HG02678 (cell line): ENCODE data around the gene MGARP.
"Not testable (repeated sequence)": the region's sequence is repeated elsewhere in the genome, so short reads cannot be mapped to it uniquely, and the experiment has no call there.

Experiments
- ATAC-seq: cut with Tn5 transposase; IDR thresholded peaks from one replicate; pipeline ENCODE4 v1.9.1; 2021; ENCODE audit warnings: mild to moderate bottlenecking, moderate library complexity; ENCODE audit not compliant: unreplicated experiment

The MGARP gene

DNA sequence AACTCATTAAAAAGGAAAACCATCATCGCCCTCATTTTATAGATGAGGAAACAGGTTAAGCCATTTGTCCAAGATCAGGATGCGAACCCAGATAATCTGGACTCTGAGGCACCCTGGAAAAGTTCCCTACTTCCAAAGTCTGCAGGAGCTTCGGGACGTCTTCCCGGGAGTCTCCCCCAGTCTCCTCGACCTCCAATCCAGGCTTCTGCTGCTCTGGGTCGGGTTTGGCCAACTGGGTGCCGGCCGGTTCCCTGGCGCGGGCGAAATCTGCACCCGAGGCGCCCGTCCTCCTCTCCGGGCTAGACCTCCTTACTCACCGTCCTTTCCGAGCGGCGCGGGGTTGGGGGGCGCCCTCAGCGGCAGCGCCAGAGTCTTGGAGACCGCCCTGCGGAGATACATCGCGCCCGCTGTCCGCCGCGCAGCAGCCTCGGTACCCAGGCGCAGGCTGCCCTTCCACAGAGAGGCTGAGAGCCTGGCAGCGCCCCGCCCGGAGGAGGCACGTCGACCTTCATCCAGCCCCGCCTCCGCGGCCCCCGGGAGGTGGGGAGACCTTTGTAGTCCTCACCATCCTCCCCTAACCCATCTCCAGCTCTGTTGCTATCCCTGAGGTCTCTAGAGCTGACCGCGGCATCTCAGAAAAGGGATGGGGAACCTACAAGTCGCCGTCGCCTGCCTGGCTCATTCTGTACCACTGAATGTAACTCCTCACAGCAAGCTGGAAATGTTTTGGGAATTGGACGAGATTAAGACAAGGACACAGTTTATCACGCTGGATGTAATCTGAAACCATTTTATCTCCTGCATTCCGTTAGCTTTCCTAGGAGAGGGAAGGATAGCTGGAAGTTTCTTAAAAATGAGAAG is at the start of gene MGARP:
MGARP (minus strand) TSS at position 466 of the 861 bp plus-strand sequence; CDS start at position 399, 67 bp downstream.
- peak; percentile 49 for ATAC-seq

DNA sequence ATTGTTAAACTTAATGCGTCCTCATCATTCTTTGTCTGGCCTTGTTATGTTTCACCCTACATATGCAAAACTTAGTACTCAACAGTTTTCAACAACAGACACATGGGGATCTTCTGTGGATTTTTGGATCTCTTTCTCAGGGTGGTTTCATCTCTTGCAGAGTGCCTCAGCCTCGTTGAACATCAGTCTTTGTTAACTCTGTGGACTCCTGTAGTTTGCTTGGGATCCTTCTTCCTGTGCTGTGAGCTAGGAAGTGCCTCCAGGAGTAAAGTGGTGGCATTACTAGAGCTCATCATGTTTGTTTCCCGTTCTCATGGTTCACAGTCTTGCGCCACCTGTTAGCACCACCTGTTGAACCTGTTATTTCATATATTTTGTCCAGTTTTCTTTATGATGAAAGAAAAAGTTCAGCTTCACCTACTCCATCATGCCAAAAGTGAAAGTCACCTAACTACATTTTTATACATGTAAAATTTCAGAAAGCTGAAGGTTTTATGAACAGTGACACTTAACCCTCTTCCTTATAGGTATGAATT is 49.7 kb upstream of the MGARP start:
- no peak for ATAC-seq

DNA sequence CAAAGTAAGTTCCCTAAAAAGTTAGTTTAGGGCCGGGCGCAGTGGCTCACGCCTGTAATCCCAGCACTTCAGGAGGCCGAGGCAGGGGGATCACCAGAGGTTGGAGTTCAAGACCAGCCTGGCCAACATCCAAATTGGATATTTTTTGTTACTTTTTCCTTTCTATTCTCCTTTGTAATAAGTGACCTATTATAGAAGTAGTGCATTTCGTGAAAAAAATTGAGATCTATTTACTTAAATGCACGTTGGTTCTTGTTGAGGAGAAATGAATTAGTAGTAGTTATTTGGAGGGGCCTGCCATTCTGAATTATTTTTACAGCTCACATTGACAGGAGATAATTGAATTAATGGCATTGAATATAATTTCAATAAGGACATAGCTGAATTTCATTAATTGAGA is 44.6 kb upstream of the MGARP start:
- no peak for ATAC-seq

DNA sequence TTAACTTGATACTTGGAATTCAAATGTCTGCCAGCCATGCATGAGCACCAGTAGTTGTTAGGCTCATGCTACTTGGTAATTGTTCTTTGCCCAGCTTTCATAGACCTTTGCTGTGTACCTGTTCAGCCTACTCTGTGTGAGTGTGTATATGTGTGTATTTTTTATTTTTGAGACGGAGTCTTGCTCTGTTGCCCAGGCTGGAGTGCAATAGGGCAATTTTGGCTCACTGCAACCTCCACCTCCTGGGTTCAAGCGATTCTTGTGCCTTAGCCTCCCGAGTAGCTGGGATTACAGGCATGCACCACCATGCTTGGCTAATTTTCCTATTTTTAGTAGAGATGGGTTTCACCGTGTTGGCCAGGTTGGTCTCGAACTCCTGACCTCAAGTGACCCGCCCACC is 42.5 kb upstream of the MGARP start:
- ATAC-seq = not testable (repeated sequence)

DNA sequence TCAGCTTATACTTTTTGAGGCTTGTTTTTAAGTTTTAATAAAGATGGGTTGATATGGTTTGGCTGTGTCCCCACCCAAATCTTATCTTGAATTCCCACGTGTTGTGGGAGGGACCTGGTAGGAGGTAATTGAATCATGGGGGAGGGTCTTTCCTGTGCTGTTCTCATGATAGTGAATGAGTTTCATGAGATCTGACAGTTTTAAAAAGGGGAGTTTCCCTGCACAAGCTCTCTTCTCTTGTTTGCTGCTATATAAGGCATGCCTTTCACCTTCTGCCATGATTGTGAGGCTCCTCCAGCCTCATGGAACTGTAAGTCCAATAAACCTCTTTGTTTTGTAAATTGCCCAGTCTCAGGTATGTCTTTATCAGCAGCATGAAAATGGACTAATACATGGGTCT is 42.0 kb upstream of the MGARP start:
- ATAC-seq = not testable (repeated sequence)

DNA sequence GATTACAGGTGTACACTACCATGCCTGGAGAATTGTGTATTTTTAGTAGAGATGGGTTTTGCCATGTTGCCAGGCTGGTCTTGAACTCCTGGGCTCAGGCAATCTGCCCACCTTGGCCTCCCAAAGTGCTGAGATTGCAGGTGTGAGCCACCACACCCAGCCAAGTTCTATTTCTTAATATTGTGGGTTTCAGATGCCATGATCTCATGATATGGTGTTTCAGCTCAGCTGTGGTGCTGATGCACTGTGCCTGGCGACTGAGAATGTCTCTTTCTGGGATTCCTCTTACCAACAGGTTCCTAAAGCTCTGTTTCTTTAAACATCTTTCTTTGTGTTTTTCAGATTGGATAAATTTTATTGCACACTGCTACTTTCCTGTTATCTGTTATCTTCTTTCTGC is 39.5 kb upstream of the MGARP start:
- ATAC-seq = no peak

DNA sequence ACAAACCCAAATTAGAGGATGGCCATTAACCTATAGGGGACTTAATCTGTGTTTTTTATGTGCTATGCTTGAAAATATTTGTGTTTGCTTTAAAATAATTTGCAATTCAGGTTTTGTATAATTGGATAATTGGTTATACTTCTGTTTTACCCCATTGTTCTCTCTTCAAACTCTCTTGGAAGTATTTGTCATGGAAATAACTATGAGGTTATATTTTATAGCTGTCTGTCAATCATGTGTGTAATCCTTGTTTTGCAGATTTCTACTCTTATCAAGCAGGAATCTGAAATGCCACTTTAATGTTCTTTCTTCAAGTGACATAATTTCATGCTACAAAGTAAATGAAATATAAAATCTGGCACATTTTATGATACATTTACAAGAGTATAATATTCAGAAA is 37.6 kb upstream of the MGARP start:
- no peak for ATAC-seq

DNA sequence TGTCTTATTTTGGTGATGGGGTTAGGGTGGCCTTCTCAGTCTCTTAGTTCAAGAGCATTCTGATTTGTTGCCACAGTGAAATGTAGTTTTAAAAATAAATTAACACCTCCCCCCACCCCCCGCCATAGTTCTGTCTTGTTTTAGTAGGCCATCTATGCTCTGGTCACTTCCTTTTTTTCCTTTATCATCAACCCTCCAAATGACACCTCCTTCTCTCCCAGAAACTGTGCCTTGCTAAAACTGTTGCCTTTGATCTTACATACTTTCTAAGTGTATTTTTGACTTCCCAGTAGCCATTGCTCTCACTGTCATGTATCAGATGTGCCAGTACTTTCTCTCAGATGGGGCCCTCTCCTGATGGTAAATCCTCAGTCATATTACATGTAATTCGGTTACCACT is 36.7 kb upstream of the MGARP start:
- no peak for ATAC-seq

DNA sequence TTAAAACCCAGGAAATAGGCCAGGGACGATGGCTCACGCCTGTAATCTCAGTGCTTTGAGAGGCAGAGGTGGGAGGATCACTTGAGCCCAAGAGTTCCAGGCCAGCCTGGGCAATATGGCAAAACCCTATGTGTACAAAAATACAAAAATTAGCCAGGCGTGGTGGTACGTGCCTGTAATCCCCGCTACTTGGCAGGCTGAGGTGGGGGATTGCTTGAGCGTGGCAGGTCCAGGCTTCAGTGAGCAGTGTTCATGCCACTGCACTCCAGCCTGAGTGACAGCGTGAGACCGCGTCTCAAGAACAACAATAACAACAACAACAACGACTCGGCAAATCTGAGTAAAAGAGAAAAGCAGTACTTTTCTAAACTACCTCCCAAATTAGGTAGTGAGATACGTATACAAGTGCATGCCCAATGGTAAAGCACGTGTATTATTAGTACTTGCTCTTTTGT is 35.2 kb upstream of the MGARP start:
- ATAC-seq = peak; percentile 72

DNA sequence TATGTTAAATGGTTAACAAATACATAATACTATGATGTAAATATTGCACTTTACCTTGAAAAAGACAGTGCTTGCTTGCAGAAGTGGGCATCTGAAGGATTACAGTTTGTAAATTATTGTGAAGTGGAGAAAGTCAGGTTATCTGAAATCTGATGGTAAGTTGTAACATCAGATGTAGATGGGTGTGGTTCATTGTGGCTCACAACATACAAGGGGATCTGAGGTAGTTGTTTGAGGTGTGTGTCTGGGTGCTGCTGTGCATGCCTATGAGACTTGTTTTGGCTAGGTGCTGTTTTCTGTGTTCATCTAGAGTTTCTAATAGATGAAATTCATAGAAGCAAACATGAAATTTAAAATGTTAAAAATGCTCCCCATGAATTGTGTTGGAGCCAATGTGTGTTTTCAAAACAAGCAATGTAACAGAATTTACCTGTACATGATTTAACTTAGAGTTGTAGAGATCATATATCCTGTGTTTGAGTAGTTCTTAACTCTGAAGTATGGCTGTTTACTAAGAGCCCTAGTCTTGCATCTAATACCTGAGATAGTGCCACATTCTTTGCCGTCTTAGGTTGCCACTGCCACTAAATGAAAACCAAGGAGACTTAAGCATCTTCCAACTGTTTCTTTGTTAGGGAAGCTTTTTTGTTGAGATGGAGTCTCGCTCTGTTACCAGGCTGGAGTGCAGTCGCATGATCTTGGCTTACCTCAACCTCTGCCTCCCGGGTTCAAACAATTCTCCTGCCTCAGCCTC is 34.2 kb upstream of the MGARP start:
- ATAC-seq = no peak

DNA sequence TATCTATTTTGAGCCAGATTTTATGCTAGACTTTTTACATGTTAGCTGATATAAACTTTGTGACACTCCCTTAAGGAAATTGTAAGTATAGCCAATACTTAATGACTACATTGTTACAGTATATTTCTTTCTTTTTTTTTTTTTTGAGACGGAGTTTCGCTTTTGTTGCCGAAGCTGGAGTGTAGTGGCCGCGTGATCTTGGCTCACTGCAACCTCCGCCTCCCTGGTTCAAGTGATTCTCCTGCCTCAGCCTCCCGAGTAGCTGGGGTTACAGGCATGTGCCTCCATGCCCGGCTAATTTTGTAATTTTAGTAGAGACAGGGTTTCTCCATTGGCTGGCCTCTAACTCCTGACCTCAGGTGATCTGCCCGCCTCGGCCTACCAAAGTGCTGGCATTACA is 33.4 kb upstream of the MGARP start:
- not testable (repeated sequence) for ATAC-seq

DNA sequence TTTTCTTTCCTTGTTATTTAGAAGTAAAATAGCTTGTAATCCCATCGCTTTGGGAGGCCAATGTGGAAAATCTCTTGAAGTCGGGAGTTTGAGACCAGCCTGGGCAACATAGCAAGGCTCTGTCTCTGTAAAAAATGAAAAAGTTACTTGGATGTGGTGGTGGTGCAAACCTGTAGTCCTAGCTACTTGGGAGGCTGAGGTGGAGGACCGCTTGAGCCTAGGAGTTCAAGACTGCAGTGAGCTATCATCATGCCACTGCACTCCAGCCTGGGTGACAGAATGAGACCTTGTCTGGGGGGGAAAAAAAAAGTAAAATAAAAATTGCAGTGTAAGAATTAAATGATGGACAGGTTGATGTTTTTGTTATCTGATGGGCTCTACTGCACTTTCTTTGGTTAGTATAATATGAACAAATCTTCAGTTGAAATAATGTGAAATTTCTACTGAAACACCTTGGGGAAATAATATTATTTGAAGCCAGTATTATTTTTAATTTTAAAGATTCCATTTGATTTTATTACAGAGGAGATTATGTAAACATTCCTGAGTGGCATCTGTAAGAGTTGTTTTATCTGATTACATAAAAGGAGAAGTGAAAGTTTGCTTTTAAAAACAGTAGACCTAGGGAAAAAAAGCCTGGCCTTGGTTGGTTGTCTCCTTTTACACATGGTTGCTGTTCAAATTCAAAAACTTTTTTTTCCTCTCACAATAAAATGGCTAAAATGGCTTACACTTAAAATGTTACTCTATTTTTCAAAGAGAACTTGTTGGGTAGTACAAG is 32.7 kb upstream of the MGARP start:
- ATAC-seq = no peak

DNA sequence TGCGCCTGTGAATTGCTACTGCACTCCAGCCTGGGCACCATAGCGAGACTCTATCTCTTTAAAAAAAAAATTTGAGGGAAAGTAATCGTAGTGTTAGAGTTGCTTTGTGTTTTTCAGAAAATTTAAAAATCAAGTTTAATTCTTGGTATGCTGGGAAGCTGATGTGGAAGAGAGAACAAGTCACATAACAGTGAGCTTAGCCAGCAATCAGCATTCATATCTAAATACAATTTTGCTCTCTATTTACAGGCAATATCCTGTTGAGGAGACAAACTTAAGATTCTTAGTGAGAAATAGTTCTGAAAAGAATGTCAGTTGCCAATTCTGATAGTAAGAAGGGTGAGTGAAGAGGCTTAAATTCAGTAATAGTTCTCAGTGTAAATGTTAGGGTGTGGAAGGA is 31.9 kb upstream of the MGARP start:
- no peak for ATAC-seq

DNA sequence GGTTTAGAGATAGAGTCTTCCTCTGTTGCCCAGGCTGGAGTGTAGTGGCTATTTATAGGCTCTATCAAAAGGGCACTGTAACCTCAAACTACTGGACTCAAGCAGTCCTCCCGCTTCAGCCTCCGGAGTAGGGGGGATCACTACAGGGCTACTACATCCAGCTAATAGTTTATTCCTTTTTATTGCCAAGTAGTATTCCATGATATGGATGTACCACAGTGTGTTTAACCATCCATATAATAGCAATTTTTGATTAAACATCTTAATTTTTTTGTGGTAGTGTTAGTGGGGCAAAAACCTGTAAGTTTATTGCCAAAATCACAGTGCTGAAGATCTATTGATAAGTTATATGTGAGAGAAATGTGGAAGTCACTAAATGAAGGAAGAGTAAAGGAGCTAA is 24.9 kb upstream of the MGARP start:
- ATAC-seq = no peak

DNA sequence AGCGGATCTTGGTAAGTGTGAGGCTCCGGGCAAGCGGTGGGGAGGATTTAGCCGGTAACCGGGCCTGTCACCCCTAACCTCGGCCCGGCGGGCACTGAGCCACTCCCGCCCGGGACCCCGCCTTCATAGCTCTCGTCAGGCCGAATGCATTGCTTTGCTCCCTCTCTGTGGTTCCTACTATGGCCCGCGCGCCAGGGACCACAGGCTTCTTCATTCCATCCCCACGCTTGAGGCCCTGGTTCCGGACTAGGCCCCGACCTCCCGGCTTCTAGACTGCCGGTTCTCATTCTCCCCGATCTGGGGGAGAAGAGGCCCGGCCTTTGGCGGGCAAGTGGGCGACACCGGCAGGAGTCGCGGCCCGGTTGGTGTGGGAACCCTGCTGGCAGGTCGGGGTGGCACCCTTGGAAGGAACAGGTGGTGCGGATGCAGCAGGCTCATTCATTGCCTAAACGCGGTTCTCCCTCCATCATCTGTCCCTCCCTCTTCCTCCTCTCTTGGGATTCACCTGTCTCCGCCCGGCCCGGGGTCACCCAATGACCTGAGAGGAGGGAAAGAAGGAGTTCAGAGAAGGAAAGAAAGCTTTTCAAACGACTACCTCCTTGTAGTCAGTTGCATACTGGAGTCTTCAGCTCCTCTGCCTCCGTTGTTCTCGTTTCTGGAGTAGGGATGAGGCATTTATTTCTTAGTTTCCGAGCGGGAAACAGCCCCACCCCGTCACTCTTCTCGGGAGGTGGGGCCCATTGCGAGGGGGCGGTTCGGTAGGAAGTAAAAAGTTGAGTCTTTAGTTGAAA is 22.0 kb upstream of the MGARP start, which contains the start of gene NDUFC1:
NDUFC1 (minus strand) TSS at position 657 of the 791 bp plus-strand sequence. CDS start 6,679 bp downstream, outside the sequence.
- ATAC-seq = peak; percentile 35

DNA sequence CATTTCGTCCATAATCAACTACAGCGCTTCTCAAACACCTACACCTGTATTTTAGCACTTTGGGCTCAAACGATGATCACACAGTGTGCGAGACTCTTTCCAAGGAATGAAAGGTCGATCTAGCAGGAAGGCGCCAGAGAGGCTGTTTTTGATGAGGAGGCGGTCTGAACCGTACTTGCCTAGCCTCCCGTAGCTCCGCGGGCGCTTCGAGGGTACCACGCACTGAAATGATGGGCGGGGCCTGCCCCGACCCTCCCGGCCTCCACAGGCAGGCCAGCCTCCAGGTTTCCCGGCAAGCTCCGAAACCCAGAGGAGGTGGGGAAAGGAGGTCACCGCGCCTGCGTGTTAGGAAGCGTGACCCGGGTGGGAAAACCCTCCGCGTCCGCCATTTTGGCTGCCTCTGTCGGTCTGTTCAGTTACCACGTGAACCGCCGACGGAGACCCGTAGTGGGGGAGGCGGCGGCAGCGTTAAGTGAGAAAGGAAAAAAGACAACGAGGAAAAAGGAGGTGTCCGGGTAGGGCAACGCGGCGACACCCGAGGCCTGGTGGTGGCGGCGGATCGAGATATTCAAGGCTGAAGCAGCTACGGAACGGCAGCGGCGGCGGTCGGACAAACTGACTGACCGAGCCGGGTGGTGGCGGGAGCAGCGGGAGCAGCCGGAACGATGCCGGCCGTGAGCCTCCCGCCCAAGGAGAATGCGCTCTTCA is 21.2 kb upstream of the MGARP start, which contains the start of gene NAA15:
NAA15 (plus strand) TSS at position 393 of the 708 bp plus-strand sequence; CDS start at position 666, 273 bp downstream.
- ATAC-seq = peak; percentile 85

DNA sequence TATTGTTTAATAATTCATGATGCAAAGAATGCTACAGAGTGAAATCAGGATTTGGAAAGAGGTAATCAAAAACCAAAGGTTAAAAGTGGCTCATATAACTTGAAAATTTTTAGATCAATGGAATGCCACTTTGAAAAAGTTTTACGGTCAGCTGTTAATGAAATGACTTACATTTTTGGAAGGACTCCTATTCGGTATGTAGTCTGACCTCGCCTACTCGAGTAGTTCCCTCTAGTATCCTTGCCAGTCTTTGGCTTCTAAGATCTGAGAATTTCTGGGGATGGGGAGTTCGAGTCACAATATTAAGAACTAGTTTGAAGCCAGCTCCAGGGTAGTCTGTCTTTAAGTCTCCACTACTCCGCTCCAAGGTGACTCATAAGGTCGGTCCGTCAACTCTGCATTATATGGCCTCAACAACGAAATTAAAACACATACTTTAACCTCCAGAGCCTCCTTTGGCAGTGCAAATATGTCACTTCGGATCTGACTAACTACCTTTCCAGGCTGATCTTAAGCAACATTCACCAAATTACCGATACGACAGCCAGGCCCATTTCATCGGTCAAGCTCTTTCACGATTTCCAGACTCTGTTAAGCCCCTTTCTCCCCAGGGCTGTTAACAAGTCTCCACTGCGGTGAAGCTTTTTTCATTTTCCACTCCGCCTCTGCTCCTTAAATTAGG is 20.5 kb upstream of the MGARP start:
- peak; percentile 11 for ATAC-seq

DNA sequence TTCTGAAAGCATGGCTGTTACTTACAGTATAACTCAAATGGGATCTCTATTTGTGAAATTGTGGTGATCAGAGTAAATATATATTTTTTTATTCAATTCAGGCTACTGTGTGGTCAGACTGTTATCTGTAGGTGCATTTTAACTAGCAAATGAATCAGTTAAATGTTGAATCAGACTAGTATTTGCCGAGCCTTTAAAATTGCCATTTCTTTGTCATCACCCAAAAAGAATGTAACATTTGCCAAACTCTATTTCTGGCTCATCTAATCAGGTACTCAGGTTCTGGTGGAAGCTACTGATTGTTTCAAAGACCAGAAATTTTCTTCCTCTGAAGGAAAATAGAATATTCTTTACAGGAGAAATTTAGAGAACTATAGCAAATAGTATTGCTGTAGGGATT is 19.5 kb upstream of the MGARP start:
- ATAC-seq = no peak

DNA sequence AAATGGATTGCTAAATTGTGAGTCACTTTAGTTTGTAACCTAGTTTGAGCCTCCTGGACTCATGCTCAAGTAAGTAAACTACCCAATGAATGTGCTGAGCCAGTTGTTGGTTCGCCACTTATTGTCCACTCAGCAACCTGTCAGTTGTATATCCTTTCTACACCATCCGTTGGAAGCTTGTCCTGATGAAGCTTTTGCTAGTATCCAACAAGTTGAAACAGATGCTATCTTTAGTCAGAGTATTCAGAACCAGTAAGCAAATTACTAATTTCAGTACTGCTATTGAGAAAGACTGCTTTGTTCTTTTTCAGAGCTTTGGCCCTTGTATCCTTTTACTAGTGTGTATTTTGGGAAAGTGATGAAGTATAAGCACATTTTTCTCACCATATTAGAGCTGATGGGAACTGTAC is 17.0 kb upstream of the MGARP start:
- no peak for ATAC-seq
